C4-2B (cell line): Measurements from ENCODE around the gene LTBP1.

ENCODE experiments used
- ZFX ChIP-seq: fragments of 450-650 bp; IDR thresholded peaks from 2 replicates; pipeline ENCODE4 v1.6.1; 2017
- TF ChIP-seq, protein P1 (sequence below): fragments of 450-650 bp; conservative IDR thresholded peaks from 2 replicates; pipeline ENCODE4 v1.5.1; 2017; ENCODE audit warnings: mild to moderate bottlenecking

DNA sequence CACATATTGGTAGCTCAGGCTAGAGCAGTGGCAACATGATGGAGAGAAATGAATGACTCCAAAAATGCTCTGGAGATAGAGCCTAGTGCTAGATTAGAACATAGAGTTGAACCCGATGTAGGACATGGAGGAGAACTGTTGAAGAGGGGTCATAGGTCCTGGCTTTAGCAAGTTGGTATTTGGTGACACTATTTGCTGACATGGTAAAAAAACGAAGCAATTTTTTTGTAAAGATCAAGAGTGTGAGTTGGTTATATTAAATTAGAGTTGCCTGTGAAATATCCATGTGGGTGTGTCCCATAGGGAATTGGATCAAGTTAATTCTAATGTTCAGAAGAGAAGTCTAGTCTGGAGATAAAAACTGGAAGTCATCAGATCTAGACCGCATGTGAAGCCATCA, 386.7 kb downstream of the LTBP1 start:
- TF ChIP-seq, protein P1, sequence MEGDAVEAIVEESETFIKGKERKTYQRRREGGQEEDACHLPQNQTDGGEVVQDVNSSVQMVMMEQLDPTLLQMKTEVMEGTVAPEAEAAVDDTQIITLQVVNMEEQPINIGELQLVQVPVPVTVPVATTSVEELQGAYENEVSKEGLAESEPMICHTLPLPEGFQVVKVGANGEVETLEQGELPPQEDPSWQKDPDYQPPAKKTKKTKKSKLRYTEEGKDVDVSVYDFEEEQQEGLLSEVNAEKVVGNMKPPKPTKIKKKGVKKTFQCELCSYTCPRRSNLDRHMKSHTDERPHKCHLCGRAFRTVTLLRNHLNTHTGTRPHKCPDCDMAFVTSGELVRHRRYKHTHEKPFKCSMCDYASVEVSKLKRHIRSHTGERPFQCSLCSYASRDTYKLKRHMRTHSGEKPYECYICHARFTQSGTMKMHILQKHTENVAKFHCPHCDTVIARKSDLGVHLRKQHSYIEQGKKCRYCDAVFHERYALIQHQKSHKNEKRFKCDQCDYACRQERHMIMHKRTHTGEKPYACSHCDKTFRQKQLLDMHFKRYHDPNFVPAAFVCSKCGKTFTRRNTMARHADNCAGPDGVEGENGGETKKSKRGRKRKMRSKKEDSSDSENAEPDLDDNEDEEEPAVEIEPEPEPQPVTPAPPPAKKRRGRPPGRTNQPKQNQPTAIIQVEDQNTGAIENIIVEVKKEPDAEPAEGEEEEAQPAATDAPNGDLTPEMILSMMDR = no peak
- no peak for TF ChIP-seq ZFX
